H9 (cell line): ENCODE measurements around the gene MRPL28. TPM values are rescaled to one million over a fixed set of nuclear protein-coding genes. Genes with fewer than 3 reads are reported as not detected.
"Not testable (repeated sequence)": the region's sequence is repeated elsewhere in the genome, so short reads cannot be mapped to it uniquely, and the experiment has no call there.

Source experiments
- DNase-seq: peaks from one replicate; pipeline ENCODE4 v3.0.0-alpha.2; 2017
- H2AFZ ChIP-seq: one replicate; pipeline ENCODE4 v1.6.1; 2013; ENCODE audit warnings: mild to moderate bottlenecking, low read length, control low read depth, moderate library complexity
- H2AK5ac ChIP-seq: 2 replicates; pipeline ENCODE4 v1.6.1; 2013; ENCODE audit warnings: low read length, control low read depth, mixed read lengths; ENCODE audit not compliant: insufficient read length
- H2BK120ac ChIP-seq: one replicate; pipeline ENCODE4 v1.6.1; 2013; ENCODE audit warnings: low read depth, mild to moderate bottlenecking, low read length, control low read depth, inconsistent platforms; ENCODE audit not compliant: poor library complexity, severe bottlenecking
- H2BK12ac ChIP-seq: 2 replicates; pipeline ENCODE4 v1.6.1; 2013; ENCODE audit warnings: low read length, control low read depth, mixed read lengths, low read depth; ENCODE audit not compliant: insufficient read length
- H2BK15ac ChIP-seq: 2 replicates; pipeline ENCODE4 v1.6.1; 2013; ENCODE audit warnings: low read depth, low read length, control low read depth
- H2BK20ac ChIP-seq: one replicate; pipeline ENCODE4 v1.6.1; 2013; ENCODE audit warnings: low read depth, mild to moderate bottlenecking, low read length, control low read depth, inconsistent platforms; ENCODE audit not compliant: poor library complexity, severe bottlenecking
- H2BK5ac ChIP-seq: 2 replicates; pipeline ENCODE4 v1.6.1; 2013; ENCODE audit warnings: low read length, control low read depth, mixed read lengths; ENCODE audit not compliant: insufficient read length
- H3K14ac ChIP-seq: 2 replicates; pipeline ENCODE4 v1.6.1; 2013; ENCODE audit warnings: low read length, control low read depth; ENCODE audit not compliant: insufficient read depth
- H3K18ac ChIP-seq: 2 replicates; pipeline ENCODE4 v1.6.1; 2013; ENCODE audit warnings: low read depth, mild to moderate bottlenecking, mixed read lengths, low read length, control low read depth; ENCODE audit not compliant: insufficient read length
- H3K23ac ChIP-seq: 2 replicates; pipeline ENCODE4 v1.6.1; 2013; ENCODE audit warnings: low read length, control low read depth, mixed read lengths, low read depth; ENCODE audit not compliant: insufficient read length
- H3K23me2 ChIP-seq: 2 replicates; pipeline ENCODE4 v1.6.1; 2013; ENCODE audit warnings: low read depth, mild to moderate bottlenecking, mixed read lengths, low read length, control low read depth; ENCODE audit not compliant: insufficient read length, poor library complexity, severe bottlenecking
- H3K27ac ChIP-seq: 2 replicates; pipeline ENCODE4 v1.5.1; 2013; ENCODE audit warnings: low read length, control low read depth, mixed read lengths, low read depth; ENCODE audit not compliant: insufficient read length
- H3K27me3 ChIP-seq: 2 replicates; pipeline ENCODE4 v1.6.1; 2013; ENCODE audit warnings: low read length, control low read depth, inconsistent platforms; ENCODE audit not compliant: insufficient read depth
- H3K4ac ChIP-seq: 2 replicates; pipeline ENCODE4 v1.6.1; 2013; ENCODE audit warnings: low read depth, mild to moderate bottlenecking, control low read depth, inconsistent platforms, low read length, moderate library complexity
- H3K4me1 ChIP-seq: 2 replicates; pipeline ENCODE4 v1.6.1; 2013; ENCODE audit warnings: low read length, control low read depth, inconsistent platforms; ENCODE audit not compliant: insufficient read depth
- H3K4me2 ChIP-seq: 2 replicates; pipeline ENCODE4 v1.6.1; 2013; ENCODE audit warnings: low read length, control low read depth, mixed read lengths; ENCODE audit not compliant: insufficient read length, insufficient read depth
- H3K56ac ChIP-seq: 2 replicates; pipeline ENCODE4 v1.6.1; 2013; ENCODE audit warnings: low read depth, mild to moderate bottlenecking, mixed read lengths, low read length, control low read depth; ENCODE audit not compliant: insufficient read length
- H3K79me1 ChIP-seq: 2 replicates; pipeline ENCODE4 v1.6.1; 2013; ENCODE audit warnings: low read depth, mild to moderate bottlenecking, moderate library complexity, low read length, control low read depth, inconsistent platforms; ENCODE audit not compliant: insufficient read depth, poor library complexity, severe bottlenecking
- H3K79me2 ChIP-seq: 2 replicates; pipeline ENCODE4 v1.6.1; 2013; ENCODE audit warnings: low read length, control low read depth, inconsistent platforms; ENCODE audit not compliant: insufficient read depth
- H3K9ac ChIP-seq: 2 replicates; pipeline ENCODE4 v1.6.1; 2013; ENCODE audit warnings: low read length, control low read depth, mixed read lengths; ENCODE audit not compliant: insufficient read length; ENCODE audit errors: extremely low read depth
- H3K9me3 ChIP-seq: one replicate; pipeline ENCODE4 v1.6.1; 2013; ENCODE audit warnings: low read depth, low read length, inconsistent platforms; ENCODE audit not compliant: control insufficient read depth
- H3T11ph ChIP-seq: one replicate; pipeline ENCODE4 v1.6.1; 2013; ENCODE audit warnings: mild to moderate bottlenecking, low read length, control low read depth, inconsistent platforms
- H4K20me1 ChIP-seq: one replicate; pipeline ENCODE4 v1.6.1; 2013; ENCODE audit not compliant: control insufficient read depth, insufficient read length, insufficient read depth
- H4K5ac ChIP-seq: 2 replicates; pipeline ENCODE4 v1.6.1; 2013; ENCODE audit warnings: low read depth, mild to moderate bottlenecking, mixed read lengths, low read length, control low read depth; ENCODE audit not compliant: insufficient read length
- H4K8ac ChIP-seq: replicated peaks from 2 replicates; pipeline ENCODE4 v1.6.1; 2013; ENCODE audit warnings: low read length, control low read depth, mixed read lengths, low read depth; ENCODE audit not compliant: insufficient read length
- H4K91ac ChIP-seq: 2 replicates; pipeline ENCODE4 v1.6.1; 2013; ENCODE audit warnings: low read depth, mild to moderate bottlenecking, moderate library complexity, mixed read lengths, low read length, control low read depth; ENCODE audit not compliant: insufficient read length
- H3K27ac Mint-ChIP-seq, 3 experiments: 2 replicates in 2 of 3; 3 replicates in 1 of 3; pipeline ENCODE4 v1.8.0; 2020 to 2021; ENCODE audit warnings: mixed read lengths in 3 of 3, mild to moderate bottlenecking in 1 of 3, moderate library complexity in 1 of 3
- H3K27me3 Mint-ChIP-seq: 2 replicates; pipeline ENCODE4 v1.8.0; 2021; ENCODE audit warnings: low read depth, mild to moderate bottlenecking, moderate library complexity, mixed read lengths
- H3K36me3 Mint-ChIP-seq, 3 experiments: 2 replicates in 2 of 3; 3 replicates in 1 of 3; pipeline ENCODE4 v1.8.0; 2020 to 2021; ENCODE audit warnings: low read depth in 3 of 3, mixed read lengths in 3 of 3; ENCODE audit not compliant: insufficient read depth in 1 of 3
- H3K4me1 Mint-ChIP-seq, 2 experiments: 2 replicates each; pipeline ENCODE4 v1.8.0; 2020; ENCODE audit warnings: mixed read lengths in 2 of 2
- H3K4me3 Mint-ChIP-seq, 2 experiments: 2 replicates in 1 of 2; 3 replicates in 1 of 2; pipeline ENCODE4 v1.8.0; 2020 to 2021; ENCODE audit warnings: mild to moderate bottlenecking in 2 of 2, mixed read lengths in 2 of 2, moderate library complexity in 1 of 2
- H3K9me3 Mint-ChIP-seq, 2 experiments: 2 replicates in 1 of 2; 3 replicates in 1 of 2; pipeline ENCODE4 v1.8.0; 2020; ENCODE audit warnings: mild to moderate bottlenecking in 2 of 2, mixed read lengths in 2 of 2, moderate library complexity in 1 of 2
- CTCF ChIP-seq: fragments of 200-600 bp; sonication (generic); conservative IDR thresholded peaks from 3 replicates; pipeline ENCODE4 v1.8.0; 2021; ENCODE audit warnings: antibody characterized with exemption, mild to moderate bottlenecking
- WGBS: extraction: QIAGEN DNeasy Blood & Tissue Kit; methylation state at CpG from one replicate; pipeline ENCODE4 v1.1.7; 2013; ENCODE audit warnings: missing lambda C conversion rate, low lambda C conversion rate, mixed read lengths; ENCODE audit not compliant: insufficient read length; ENCODE audit errors: extremely low coverage; 5-methylcytosine and 5-hydroxymethylcytosine counted together
- total RNA-seq: library from RNA; stranded (reverse); gene quantifications from 2 replicates; pipeline ENCODE4 v1.2.1, GENCODE V29; 2021

The MRPL28 gene
- total RNA-seq, 1 experiment from 2014 or later: 154 TPM

- not testable (repeated sequence) for H3K9ac ChIP-seq, H3K4me2 ChIP-seq, H3K23me2 ChIP-seq, H3K9me3 ChIP-seq, H3K14ac ChIP-seq, H2BK20ac ChIP-seq, H2BK12ac ChIP-seq, H4K91ac ChIP-seq, H2AK5ac ChIP-seq, H3K27me3 ChIP-seq, H3K27me3 Mint-ChIP-seq, H4K8ac ChIP-seq, H3K4ac ChIP-seq, DNase-seq, H3K56ac ChIP-seq, H3K79me1 ChIP-seq, H2AFZ ChIP-seq, H3T11ph ChIP-seq, H3K4me1 ChIP-seq, H2BK120ac ChIP-seq, H3K79me2 ChIP-seq, H3K18ac ChIP-seq, H3K23ac ChIP-seq, H4K5ac ChIP-seq, H2BK15ac ChIP-seq, H4K20me1 ChIP-seq, H3K27ac ChIP-seq, H2BK5ac ChIP-seq
- TF ChIP-seq CTCF: peak; percentile 25; the same call in 1 of the 3 replicates
- peak overlapping the region in 1 of 2 experiments; percentile 0; a peak in 2 of 5 replicates for H3K4me3 Mint-ChIP-seq
- peak overlapping the region in 1 of 3 experiments; percentile 37; a peak in 1 of 7 replicates for H3K27ac Mint-ChIP-seq
- WGBS: no CpG with 5 or more reads among the region's 20 CpGs
- H3K4me1 Mint-ChIP-seq: peaks cover 42 to 44% of the 10 kb centered on the region in 2 experiments
- H3K36me3 Mint-ChIP-seq: peaks cover 6 to 17% (median 8%) of the 10 kb centered on the region in 3 experiments; a peak in 5 of 7 replicates
- peaks cover 5 to 13% of the 10 kb centered on the region in 2 experiments for H3K9me3 Mint-ChIP-seq
Measured at GRCh38 chr16:387761-388666, 17.7 kb upstream of the MRPL28 start.
